Suprapubic skin (tissue), 4 donors: Measurements from ENCODE around the gene ELN. TPM values are rescaled to one million over a fixed set of nuclear protein-coding genes. Genes with fewer than 3 reads are reported as not detected.
A peak's percentile ranks its signal among the peaks of the same experiment; 100 is the strongest.

Experiments used
- DNase-seq, 2 donors: peaks; one replicate each; pipeline ENCODE4 v3.0.0-alpha.2; 2019; ENCODE audit warnings: low spot score in 2 of 2
- H3K27ac ChIP-seq: fragments of 200-600 bp; sonication (generic); one replicate; pipeline ENCODE4 v1.5.1; 2019
- H3K27me3 ChIP-seq: fragments of 200-600 bp; sonication (generic); one replicate; pipeline ENCODE4 v1.5.1; 2019
- H3K36me3 ChIP-seq: fragments of 200-600 bp; sonication (generic); one replicate; pipeline ENCODE4 v1.5.1; 2019
- H3K4me1 ChIP-seq: fragments of 200-600 bp; sonication (generic); one replicate; pipeline ENCODE4 v1.5.1; 2019
- H3K4me3 ChIP-seq: fragments of 200-600 bp; sonication (generic); one replicate; pipeline ENCODE4 v1.5.1; 2019; ENCODE audit warnings: mild to moderate bottlenecking
- H3K9me3 ChIP-seq: fragments of 200-600 bp; sonication (generic); one replicate; pipeline ENCODE4 v1.5.1; 2019
- CTCF ChIP-seq, 2 donors: fragments of 200-600 bp in 1 of 2; fragments of 450-650 bp in 1 of 2; sonication (generic) in 1 of 2; IDR thresholded peaks; one replicate each; pipeline ENCODE4 v1.5.1; 2016 to 2019; ENCODE audit warnings: antibody characterized with exemption in 2 of 2, mild to moderate bottlenecking in 1 of 2, moderate library complexity in 1 of 2
- EP300 ChIP-seq: sonication (generic); formaldehyde crosslinking; IDR thresholded peaks from one replicate; pipeline ENCODE4 v1.6.1; 2017; ENCODE audit warnings: antibody characterized with exemption
- POLR2A ChIP-seq, 2 donors: fragments of 450-650 bp; IDR thresholded peaks; one replicate each; pipeline ENCODE4 v1.6.1; 2017; ENCODE audit warnings: antibody characterized with exemption in 2 of 2, mild to moderate bottlenecking in 2 of 2, moderate library complexity in 2 of 2
- POLR2AphosphoS5 ChIP-seq, 3 donors: sonication (generic); formaldehyde crosslinking; IDR thresholded peaks; one replicate each; pipeline ENCODE4 v1.6.1; 2017; ENCODE audit warnings: antibody characterized with exemption in 3 of 3
- WGBS: methylation state at CpG from one replicate; pipeline ENCODE4 v1.1.5; 2018; 5-methylcytosine and 5-hydroxymethylcytosine counted together
- total RNA-seq, 4 donors: library from RNA; depleted of rRNA; stranded (reverse); fragments of >200 nt; gene quantifications; one replicate each; pipeline ENCODE4 v1.1.0, GENCODE V29; 2016

Gene ELN
- total RNA-seq, 4 donors from 2014 or later = 7.7 to 30.7 (median 25.1) TPM

- no peak overlapping the region for H3K27ac ChIP-seq
- H3K9me3 ChIP-seq = no peaks in the 10 kb centered on the region
- H3K4me1 ChIP-seq = peaks cover 37% of the 10 kb centered on the region
- no peaks in the 10 kb centered on the region for H3K36me3 ChIP-seq
- TF ChIP-seq POLR2A (IDR thresholded peaks at IDR 0.05) (no peak), POLR2AphosphoS5 (IDR thresholded peaks at IDR 0.05) (no peak), EP300 (no peak)
- peaks cover 12% of the 10 kb centered on the region for H3K27me3 ChIP-seq
- DNase-seq = no peak
- WGBS = 79% methylated on average over 9 of the region's 9 CpGs
- no peak overlapping the region for H3K4me3 ChIP-seq
Observed at GRCh38 chr7:74020390-74020789, 7.6 kb upstream of the ELN start.

- DNase-seq = peak in 1 of 2 donors; percentile 51
- peaks cover 51% of the 10 kb centered on the region for H3K4me1 ChIP-seq
- peaks cover 18% of the 10 kb centered on the region for H3K27me3 ChIP-seq
- 86% methylated on average over 14 of the region's 26 CpGs for WGBS
- H3K36me3 ChIP-seq = no peaks in the 10 kb centered on the region
- H3K4me3 ChIP-seq = no peak overlapping the region
- H3K9me3 ChIP-seq = no peaks in the 10 kb centered on the region
- no peak overlapping the region for H3K27ac ChIP-seq
- no peak for TF ChIP-seq EP300
- no peak for TF ChIP-seq CTCF (IDR thresholded peaks at IDR 0.05)
- TF ChIP-seq POLR2AphosphoS5 (IDR thresholded peaks at IDR 0.05) = no peak
- TF ChIP-seq POLR2A (IDR thresholded peaks at IDR 0.05) = no peak
Observed at GRCh38 chr7:74021546-74022320, 6.2 kb upstream of the ELN start.

GRCh38 chr7:74022507-74022906 is 5.5 kb upstream of the ELN start:
- TF ChIP-seq CTCF (IDR thresholded peaks at IDR 0.05) = no peak
- no peak for TF ChIP-seq EP300
- TF ChIP-seq POLR2AphosphoS5 (IDR thresholded peaks at IDR 0.05) = no peak
- no peak for TF ChIP-seq POLR2A (IDR thresholded peaks at IDR 0.05)
- Histone ChIP-seq H3K4me3 (no peak overlapping the region), H3K36me3 (no peaks in the 10 kb centered on the region), H3K27ac (no peak overlapping the region), H3K4me1 (peaks cover 59% of the 10 kb centered on the region), H3K9me3 (no peaks in the 10 kb centered on the region), H3K27me3 (peaks cover 18% of the 10 kb centered on the region)
- no peak for DNase-seq
- WGBS = 90% methylated on average over 5 of the region's 7 CpGs

GRCh38 chr7:74023092-74023536 is 4.9 kb upstream of the ELN start:
- peak; percentile 85 to 88 for DNase-seq
- WGBS = 7% methylated on average over 6 of the region's 12 CpGs

GRCh38 chr7:74023786-74024185 is 4.2 kb upstream of the ELN start:
- TF ChIP-seq POLR2A (IDR thresholded peaks at IDR 0.05) = no peak
- TF ChIP-seq CTCF (IDR thresholded peaks at IDR 0.05) = no peak
- no peak for TF ChIP-seq EP300
- no peak for TF ChIP-seq POLR2AphosphoS5 (IDR thresholded peaks at IDR 0.05)
- peak overlapping the region; percentile 42 for H3K27ac ChIP-seq

More at GRCh38 chr7:74023092-74023536, 4.9 kb upstream of the ELN start:
- no peaks in the 10 kb centered on the region for H3K9me3 ChIP-seq
- no peak overlapping the region for H3K4me3 ChIP-seq
- peaks cover 65% of the 10 kb centered on the region for H3K4me1 ChIP-seq
- peak overlapping the region; percentile 42 for H3K27ac ChIP-seq
- H3K27me3 ChIP-seq = peaks cover 21% of the 10 kb centered on the region
- H3K36me3 ChIP-seq = no peaks in the 10 kb centered on the region
- TF ChIP-seq POLR2A (IDR thresholded peaks at IDR 0.05) = no peak
- TF ChIP-seq POLR2AphosphoS5 (IDR thresholded peaks at IDR 0.05) = no peak
- TF ChIP-seq EP300 = no peak
- peak in 1 of 2 donors; percentile 16 for TF ChIP-seq CTCF (IDR thresholded peaks at IDR 0.05)

More at GRCh38 chr7:74023786-74024185, 4.2 kb upstream of the ELN start:
- Histone ChIP-seq H3K4me3 (no peak overlapping the region), H3K27me3 (peaks cover 24% of the 10 kb centered on the region), H3K4me1 (peaks cover 69% of the 10 kb centered on the region), H3K9me3 (no peaks in the 10 kb centered on the region), H3K36me3 (no peaks in the 10 kb centered on the region)
- WGBS = 62% methylated on average over 8 of the region's 11 CpGs
- no peak for DNase-seq
